Measurements from ENCODE around the gene UQCRC1.

DNA sequence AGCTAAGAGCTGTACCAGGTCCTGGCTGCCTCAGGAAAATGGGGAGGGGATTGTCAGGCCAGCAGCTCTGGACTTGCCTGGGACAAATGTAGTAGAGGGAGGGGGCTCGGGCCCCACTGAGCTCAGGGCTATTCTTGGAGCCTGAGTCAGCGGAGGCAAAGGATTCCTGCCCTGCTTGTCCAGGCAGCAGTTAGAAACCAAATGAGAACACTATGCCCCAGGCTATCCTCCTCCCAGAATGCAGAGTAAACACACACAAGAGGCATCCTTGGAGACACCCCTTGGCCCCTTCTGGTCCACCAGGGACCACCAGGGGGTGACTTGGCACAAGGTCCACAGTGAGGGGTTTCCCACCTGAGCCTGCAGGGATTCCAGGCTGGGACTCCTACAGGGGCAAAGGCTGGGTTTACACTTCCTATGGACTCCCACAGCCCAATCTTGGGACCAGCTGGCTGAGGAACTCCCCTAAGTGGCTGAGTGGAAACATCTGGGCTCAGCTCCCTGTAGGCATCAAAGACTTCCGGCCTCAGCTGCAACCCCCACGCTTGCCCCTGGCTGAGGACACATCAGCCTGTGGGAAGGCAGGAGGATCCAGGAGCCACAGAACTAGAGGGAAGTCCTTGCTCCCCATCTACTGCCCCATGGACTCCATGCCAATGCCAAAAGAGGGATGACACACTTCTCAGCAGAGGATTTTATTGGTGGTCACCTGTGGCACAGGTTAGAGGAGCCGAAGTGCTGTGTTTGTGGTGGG is 10.9 kb downstream of the UQCRC1 start:
- TF ChIP-seq SIN3A (IDR thresholded peaks at IDR 0.05; ENCODE audit: borderline replicate concordance, insufficient read depth, low read length) (no peak), TAF1 (IDR thresholded peaks at IDR 0.05; ENCODE audit: borderline replicate concordance, insufficient read depth, low read length) (no peak), FOXP2 (optimal IDR thresholded peaks at IDR 0.05; ENCODE audit: borderline replicate concordance, extremely low read depth, extremely low read length, insufficient read depth) (no peak)
- TF ChIP-seq, protein P1, sequence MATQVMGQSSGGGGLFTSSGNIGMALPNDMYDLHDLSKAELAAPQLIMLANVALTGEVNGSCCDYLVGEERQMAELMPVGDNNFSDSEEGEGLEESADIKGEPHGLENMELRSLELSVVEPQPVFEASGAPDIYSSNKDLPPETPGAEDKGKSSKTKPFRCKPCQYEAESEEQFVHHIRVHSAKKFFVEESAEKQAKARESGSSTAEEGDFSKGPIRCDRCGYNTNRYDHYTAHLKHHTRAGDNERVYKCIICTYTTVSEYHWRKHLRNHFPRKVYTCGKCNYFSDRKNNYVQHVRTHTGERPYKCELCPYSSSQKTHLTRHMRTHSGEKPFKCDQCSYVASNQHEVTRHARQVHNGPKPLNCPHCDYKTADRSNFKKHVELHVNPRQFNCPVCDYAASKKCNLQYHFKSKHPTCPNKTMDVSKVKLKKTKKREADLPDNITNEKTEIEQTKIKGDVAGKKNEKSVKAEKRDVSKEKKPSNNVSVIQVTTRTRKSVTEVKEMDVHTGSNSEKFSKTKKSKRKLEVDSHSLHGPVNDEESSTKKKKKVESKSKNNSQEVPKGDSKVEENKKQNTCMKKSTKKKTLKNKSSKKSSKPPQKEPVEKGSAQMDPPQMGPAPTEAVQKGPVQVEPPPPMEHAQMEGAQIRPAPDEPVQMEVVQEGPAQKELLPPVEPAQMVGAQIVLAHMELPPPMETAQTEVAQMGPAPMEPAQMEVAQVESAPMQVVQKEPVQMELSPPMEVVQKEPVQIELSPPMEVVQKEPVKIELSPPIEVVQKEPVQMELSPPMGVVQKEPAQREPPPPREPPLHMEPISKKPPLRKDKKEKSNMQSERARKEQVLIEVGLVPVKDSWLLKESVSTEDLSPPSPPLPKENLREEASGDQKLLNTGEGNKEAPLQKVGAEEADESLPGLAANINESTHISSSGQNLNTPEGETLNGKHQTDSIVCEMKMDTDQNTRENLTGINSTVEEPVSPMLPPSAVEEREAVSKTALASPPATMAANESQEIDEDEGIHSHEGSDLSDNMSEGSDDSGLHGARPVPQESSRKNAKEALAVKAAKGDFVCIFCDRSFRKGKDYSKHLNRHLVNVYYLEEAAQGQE (IDR thresholded peaks at IDR 0.05; ENCODE audit: insufficient read depth in 1 of 2, low read depth in 2 of 2, low read length in 2 of 2), result no peak
